ENCODE results near the gene ZNF324.
A peak's percentile ranks its signal among the peaks of the same experiment; 100 is the strongest.

The ZNF324 gene

DNA sequence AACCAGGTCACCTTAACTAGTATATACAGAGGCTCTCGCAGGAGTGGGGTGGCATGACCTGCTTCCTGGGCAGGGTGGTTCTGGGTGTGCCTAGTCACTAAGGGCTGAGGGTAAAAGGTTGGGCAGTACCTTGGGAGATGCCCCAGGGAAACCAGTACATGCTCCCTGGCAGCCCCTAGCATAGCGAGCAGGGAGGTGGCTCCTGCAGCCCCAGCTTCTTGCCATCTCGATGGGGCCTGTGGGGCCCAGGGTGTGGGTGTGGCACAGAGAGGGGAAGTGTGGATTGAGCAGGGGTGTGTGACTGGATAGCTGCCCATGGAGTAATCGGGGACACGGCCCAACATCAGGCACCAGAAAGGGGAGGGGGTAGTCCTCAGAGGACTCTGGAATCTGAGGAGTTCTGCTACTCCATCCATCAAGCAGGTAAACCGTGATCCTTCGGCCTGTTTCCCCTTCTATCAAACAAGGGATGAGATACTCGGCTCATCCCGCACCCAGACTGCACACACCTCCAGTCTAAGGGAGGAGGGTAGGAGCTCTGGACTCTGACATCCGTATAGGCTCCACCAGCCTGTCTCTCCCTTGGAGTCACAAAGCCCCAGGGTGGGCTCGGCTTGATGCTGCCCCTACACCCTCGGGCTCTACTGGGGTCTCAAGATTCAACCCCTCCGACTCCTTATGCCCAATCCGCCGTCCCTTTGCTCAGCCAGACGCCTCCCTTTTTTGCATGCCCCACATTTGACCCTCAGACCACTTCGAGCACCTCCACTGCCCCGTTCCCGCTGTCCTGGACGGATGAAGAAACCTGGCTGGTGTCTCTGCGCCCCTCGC, 51.6 kb downstream of the ZNF324 start:
- peak; percentile 55 to 85 for DNase-seq (ENCODE audit: low read depth in 1 of 2, low spot score in 1 of 2)
- Histone ChIP-seq H3K27me3 (ENCODE audit: insufficient read depth, poor library complexity, severe bottlenecking) (no peaks in the 10 kb centered on the region), H3K27ac (replicated peaks) (peak overlapping the region; percentile 91), H3K4me3 (replicated peaks; ENCODE audit: insufficient read depth, low read length) (peak overlapping the region; percentile 74)
- peak; percentile 90 for TF ChIP-seq SPI1 (IDR thresholded peaks at IDR 0.05; ENCODE audit: borderline replicate concordance, low read depth)
- TF ChIP-seq GABPA (IDR thresholded peaks at IDR 0.05; ENCODE audit: low read depth), result no peak
- TF ChIP-seq, protein P1, sequence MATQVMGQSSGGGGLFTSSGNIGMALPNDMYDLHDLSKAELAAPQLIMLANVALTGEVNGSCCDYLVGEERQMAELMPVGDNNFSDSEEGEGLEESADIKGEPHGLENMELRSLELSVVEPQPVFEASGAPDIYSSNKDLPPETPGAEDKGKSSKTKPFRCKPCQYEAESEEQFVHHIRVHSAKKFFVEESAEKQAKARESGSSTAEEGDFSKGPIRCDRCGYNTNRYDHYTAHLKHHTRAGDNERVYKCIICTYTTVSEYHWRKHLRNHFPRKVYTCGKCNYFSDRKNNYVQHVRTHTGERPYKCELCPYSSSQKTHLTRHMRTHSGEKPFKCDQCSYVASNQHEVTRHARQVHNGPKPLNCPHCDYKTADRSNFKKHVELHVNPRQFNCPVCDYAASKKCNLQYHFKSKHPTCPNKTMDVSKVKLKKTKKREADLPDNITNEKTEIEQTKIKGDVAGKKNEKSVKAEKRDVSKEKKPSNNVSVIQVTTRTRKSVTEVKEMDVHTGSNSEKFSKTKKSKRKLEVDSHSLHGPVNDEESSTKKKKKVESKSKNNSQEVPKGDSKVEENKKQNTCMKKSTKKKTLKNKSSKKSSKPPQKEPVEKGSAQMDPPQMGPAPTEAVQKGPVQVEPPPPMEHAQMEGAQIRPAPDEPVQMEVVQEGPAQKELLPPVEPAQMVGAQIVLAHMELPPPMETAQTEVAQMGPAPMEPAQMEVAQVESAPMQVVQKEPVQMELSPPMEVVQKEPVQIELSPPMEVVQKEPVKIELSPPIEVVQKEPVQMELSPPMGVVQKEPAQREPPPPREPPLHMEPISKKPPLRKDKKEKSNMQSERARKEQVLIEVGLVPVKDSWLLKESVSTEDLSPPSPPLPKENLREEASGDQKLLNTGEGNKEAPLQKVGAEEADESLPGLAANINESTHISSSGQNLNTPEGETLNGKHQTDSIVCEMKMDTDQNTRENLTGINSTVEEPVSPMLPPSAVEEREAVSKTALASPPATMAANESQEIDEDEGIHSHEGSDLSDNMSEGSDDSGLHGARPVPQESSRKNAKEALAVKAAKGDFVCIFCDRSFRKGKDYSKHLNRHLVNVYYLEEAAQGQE (IDR thresholded peaks at IDR 0.05; ENCODE audit: insufficient replicate concordance, low read depth), result no peak
- TF ChIP-seq POLR2AphosphoS5 (IDR thresholded peaks at IDR 0.05; ENCODE audit: low read depth), result peak; percentile 50; the same call in 1 of the 2 replicates
- TF ChIP-seq, protein P2, sequence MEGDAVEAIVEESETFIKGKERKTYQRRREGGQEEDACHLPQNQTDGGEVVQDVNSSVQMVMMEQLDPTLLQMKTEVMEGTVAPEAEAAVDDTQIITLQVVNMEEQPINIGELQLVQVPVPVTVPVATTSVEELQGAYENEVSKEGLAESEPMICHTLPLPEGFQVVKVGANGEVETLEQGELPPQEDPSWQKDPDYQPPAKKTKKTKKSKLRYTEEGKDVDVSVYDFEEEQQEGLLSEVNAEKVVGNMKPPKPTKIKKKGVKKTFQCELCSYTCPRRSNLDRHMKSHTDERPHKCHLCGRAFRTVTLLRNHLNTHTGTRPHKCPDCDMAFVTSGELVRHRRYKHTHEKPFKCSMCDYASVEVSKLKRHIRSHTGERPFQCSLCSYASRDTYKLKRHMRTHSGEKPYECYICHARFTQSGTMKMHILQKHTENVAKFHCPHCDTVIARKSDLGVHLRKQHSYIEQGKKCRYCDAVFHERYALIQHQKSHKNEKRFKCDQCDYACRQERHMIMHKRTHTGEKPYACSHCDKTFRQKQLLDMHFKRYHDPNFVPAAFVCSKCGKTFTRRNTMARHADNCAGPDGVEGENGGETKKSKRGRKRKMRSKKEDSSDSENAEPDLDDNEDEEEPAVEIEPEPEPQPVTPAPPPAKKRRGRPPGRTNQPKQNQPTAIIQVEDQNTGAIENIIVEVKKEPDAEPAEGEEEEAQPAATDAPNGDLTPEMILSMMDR (IDR thresholded peaks at IDR 0.05; ENCODE audit: insufficient read depth, low read length), result no peak

DNA sequence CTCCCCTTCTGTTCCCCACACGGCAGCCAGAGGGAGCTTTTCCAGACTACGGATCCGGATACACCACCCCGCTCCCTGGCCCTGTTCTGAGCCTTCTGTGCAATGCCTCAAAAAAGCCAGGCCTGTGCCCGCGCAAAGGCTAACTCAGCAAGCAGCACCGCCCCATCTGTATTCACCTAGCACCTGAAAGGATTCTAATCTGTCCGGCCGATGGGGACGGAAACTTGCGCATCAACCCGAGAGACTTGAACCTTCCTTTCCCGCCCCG, 52.1 kb downstream of the ZNF324 start:
- peak overlapping the region; percentile 74 for H3K4me3 ChIP-seq (replicated peaks; ENCODE audit: insufficient read depth, low read length)
- H3K27me3 ChIP-seq (ENCODE audit: insufficient read depth, poor library complexity, severe bottlenecking), result no peaks in the 10 kb centered on the region
- peak; percentile 51 to 76 for DNase-seq (ENCODE audit: low read depth in 1 of 2, low spot score in 1 of 2)
- TF ChIP-seq, protein P1 (IDR thresholded peaks at IDR 0.05; ENCODE audit: insufficient replicate concordance, low read depth), result no peak
- TF ChIP-seq POLR2AphosphoS5 (IDR thresholded peaks at IDR 0.05; ENCODE audit: low read depth) (peak; percentile 15; the same call in 1 of the 2 replicates), GABPA (IDR thresholded peaks at IDR 0.05; ENCODE audit: low read depth) (no peak), SPI1 (IDR thresholded peaks at IDR 0.05; ENCODE audit: borderline replicate concordance, low read depth) (no peak)
- TF ChIP-seq, protein P2 (IDR thresholded peaks at IDR 0.05; ENCODE audit: insufficient read depth, low read length), result peak; percentile 37
- H3K27ac ChIP-seq (replicated peaks), result peak overlapping the region; percentile 91

DNA sequence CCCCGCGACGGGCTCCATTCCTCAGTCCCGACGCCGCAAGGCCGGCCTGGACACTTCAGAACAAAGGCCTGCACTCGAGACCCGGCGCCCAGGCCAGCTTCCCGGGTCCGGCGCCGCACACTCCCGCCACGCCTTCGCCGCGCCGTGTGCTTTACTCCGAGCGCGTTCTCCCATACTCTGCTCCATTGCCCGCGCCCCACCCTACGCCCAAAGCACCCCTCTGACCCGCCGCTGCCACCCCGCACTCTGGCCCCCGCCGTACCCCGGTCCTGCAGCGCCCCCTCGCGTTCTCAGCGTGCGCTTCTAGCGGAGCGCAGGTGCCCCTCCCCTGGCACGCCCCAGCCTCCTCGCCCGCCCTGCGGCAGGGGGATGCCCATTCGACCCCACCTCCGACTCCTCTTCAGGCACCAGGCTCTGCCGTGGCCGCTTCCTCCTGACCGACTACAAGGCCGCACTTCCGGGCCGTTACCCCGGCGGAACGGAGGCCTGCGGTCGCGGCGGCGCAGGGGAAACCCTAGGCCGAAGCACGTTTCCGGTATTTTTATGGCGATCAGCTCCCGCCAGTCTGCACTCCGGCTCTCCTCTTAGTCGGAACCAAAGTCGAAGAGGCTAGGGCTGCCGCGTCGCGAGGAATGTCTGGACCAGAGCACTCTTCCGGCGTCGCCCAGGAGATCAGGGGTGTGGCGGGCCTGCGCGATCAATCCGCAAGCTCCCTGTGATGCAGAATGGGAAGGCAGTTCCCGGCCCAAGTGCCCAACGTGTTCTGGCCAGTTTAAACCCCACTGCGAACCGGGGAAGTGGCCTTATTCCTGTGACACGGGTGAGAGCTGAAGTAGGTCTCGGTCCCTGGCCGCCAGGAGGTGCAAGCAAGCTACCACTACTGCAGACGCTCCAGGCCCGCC, 52.7 kb downstream of the ZNF324 start, which contains the start of gene ZBTB45:
ZBTB45 (minus strand) TSS at position 456 of the 902 bp plus-strand sequence. CDS start 2,137 bp downstream, outside the sequence.
- peak within 1 kb of the TSS; percentile 91 for H3K27ac ChIP-seq (replicated peaks)
- TF ChIP-seq, protein P2 (IDR thresholded peaks at IDR 0.05; ENCODE audit: insufficient read depth, low read length), result peak; percentile 51
- TF ChIP-seq SPI1 (IDR thresholded peaks at IDR 0.05; ENCODE audit: borderline replicate concordance, low read depth), result peak; percentile 47; the same call in 1 of the 2 replicates
- peak; percentile 100 for TF ChIP-seq GABPA (IDR thresholded peaks at IDR 0.05; ENCODE audit: low read depth)
- peak; percentile 77 for TF ChIP-seq POLR2AphosphoS5 (IDR thresholded peaks at IDR 0.05; ENCODE audit: low read depth)
- TF ChIP-seq, protein P1 (IDR thresholded peaks at IDR 0.05; ENCODE audit: insufficient replicate concordance, low read depth), result peak; percentile 51
- DNase-seq (ENCODE audit: low read depth in 1 of 2, low spot score in 1 of 2), result peak; percentile 96 to 97
- no peaks in the 10 kb centered on the region for H3K27me3 ChIP-seq (ENCODE audit: insufficient read depth, poor library complexity, severe bottlenecking)
- peak within 1 kb of the TSS; percentile 74 for H3K4me3 ChIP-seq (replicated peaks; ENCODE audit: insufficient read depth, low read length)

Measured in HL-60 (cell line).